GM19240 (cell line): ENCODE data around the gene BANK1.

ENCODE experiments used
- DNase-seq: peaks from one replicate; pipeline ENCODE4 v3.0.0; 2011; ENCODE audit warnings: low spot score; ENCODE audit not compliant: insufficient read length

Gene BANK1

GRCh38 chr4:102116121-102116520 lies 325.6 kb downstream of the BANK1 start:
- DNase-seq, result no peak

GRCh38 chr4:102120846-102121245 lies 330.3 kb downstream of the BANK1 start:
- DNase-seq, result no peak
